ENCODE data around the gene ADGRD1. TPM values are rescaled to one million over a fixed set of nuclear protein-coding genes. Genes with fewer than 3 reads are reported as not detected.
"Not testable (repeated sequence)": the region's sequence is repeated elsewhere in the genome, so short reads cannot be mapped to it uniquely, and the experiment has no call there.

Gene ADGRD1
- total RNA-seq, 1 donor from 2014 or later, result 1.7 TPM

GRCh38 chr12:131116468-131117117 lies 162.9 kb downstream of the ADGRD1 start:
- DNase-seq (ENCODE audit: low spot score), result peak; percentile 61
- TF ChIP-seq, protein P1, sequence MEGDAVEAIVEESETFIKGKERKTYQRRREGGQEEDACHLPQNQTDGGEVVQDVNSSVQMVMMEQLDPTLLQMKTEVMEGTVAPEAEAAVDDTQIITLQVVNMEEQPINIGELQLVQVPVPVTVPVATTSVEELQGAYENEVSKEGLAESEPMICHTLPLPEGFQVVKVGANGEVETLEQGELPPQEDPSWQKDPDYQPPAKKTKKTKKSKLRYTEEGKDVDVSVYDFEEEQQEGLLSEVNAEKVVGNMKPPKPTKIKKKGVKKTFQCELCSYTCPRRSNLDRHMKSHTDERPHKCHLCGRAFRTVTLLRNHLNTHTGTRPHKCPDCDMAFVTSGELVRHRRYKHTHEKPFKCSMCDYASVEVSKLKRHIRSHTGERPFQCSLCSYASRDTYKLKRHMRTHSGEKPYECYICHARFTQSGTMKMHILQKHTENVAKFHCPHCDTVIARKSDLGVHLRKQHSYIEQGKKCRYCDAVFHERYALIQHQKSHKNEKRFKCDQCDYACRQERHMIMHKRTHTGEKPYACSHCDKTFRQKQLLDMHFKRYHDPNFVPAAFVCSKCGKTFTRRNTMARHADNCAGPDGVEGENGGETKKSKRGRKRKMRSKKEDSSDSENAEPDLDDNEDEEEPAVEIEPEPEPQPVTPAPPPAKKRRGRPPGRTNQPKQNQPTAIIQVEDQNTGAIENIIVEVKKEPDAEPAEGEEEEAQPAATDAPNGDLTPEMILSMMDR (IDR thresholded peaks at IDR 0.05; ENCODE audit: unreplicated experiment), result no peak
- Mint-ChIP-seq H3K36me3 (ENCODE audit: low read depth, unreplicated experiment) (no peaks in the 10 kb centered on the region), H3K9me3 (ENCODE audit: unreplicated experiment) (no peaks in the 10 kb centered on the region), H3K27me3 (ENCODE audit: unreplicated experiment) (peaks cover 3% of the 10 kb centered on the region), H3K27ac (ENCODE audit: unreplicated experiment) (no peak overlapping the region), H3K4me3 (ENCODE audit: unreplicated experiment) (no peak overlapping the region), H3K4me1 (ENCODE audit: unreplicated experiment) (no peaks in the 10 kb centered on the region)

GRCh38 chr12:131117438-131118245 lies 163.9 kb downstream of the ADGRD1 start:
- DNase-seq (ENCODE audit: low spot score), result no peak
- Mint-ChIP-seq H3K9me3 (ENCODE audit: unreplicated experiment) (no peaks in the 10 kb centered on the region), H3K4me1 (ENCODE audit: unreplicated experiment) (no peaks in the 10 kb centered on the region)

GRCh38 chr12:131118371-131118770 lies 164.7 kb downstream of the ADGRD1 start:
- no peak overlapping the region for H3K4me3 Mint-ChIP-seq (ENCODE audit: unreplicated experiment)
- H3K4me1 Mint-ChIP-seq (ENCODE audit: unreplicated experiment), result no peaks in the 10 kb centered on the region
- no peak overlapping the region for H3K27ac Mint-ChIP-seq (ENCODE audit: unreplicated experiment)
- peaks cover 3% of the 10 kb centered on the region for H3K27me3 Mint-ChIP-seq (ENCODE audit: unreplicated experiment)
- H3K36me3 Mint-ChIP-seq (ENCODE audit: low read depth, unreplicated experiment), result no peaks in the 10 kb centered on the region
- H3K9me3 Mint-ChIP-seq (ENCODE audit: unreplicated experiment), result no peaks in the 10 kb centered on the region
- TF ChIP-seq, protein P1 (IDR thresholded peaks at IDR 0.05; ENCODE audit: unreplicated experiment), result no peak
- DNase-seq (ENCODE audit: low spot score), result no peak

More at GRCh38 chr12:131117438-131118245, 163.9 kb downstream of the ADGRD1 start:
- Mint-ChIP-seq H3K27me3 (ENCODE audit: unreplicated experiment) (peaks cover 3% of the 10 kb centered on the region), H3K4me3 (ENCODE audit: unreplicated experiment) (no peak overlapping the region), H3K36me3 (ENCODE audit: low read depth, unreplicated experiment) (no peaks in the 10 kb centered on the region), H3K27ac (ENCODE audit: unreplicated experiment) (no peak overlapping the region)
- TF ChIP-seq, protein P1 (IDR thresholded peaks at IDR 0.05; ENCODE audit: unreplicated experiment), result no peak

DNA sequence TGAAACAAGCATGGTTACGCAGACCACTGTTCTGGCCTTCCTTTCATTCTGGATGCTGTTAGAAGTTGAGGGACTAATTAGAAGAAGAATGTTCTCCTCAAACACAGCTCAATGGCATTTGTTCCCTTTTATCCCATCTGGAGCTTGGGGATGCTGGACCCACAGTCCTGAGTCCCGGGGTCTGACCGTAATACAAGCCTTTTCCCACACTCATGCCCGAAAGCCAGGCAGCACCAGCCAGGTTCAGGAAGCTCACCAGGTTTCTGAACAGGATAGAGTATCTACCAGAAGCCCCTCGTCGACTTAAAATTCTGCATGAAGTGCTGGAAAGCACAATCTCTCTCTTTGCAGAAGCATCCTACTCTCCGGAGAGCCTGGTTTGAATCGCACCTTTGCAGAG lies 165.6 kb downstream of the ADGRD1 start:
- H3K36me3 Mint-ChIP-seq (ENCODE audit: low read depth, unreplicated experiment); DNase-seq (ENCODE audit: low spot score); H3K4me1 Mint-ChIP-seq (ENCODE audit: unreplicated experiment); H3K27me3 Mint-ChIP-seq (ENCODE audit: unreplicated experiment); H3K4me3 Mint-ChIP-seq (ENCODE audit: unreplicated experiment); H3K27ac Mint-ChIP-seq (ENCODE audit: unreplicated experiment); H3K9me3 Mint-ChIP-seq (ENCODE audit: unreplicated experiment): not testable (repeated sequence)

GRCh38 chr12:131119936-131120335 lies 166.2 kb downstream of the ADGRD1 start:
- no peak for DNase-seq (ENCODE audit: low spot score)
- Mint-ChIP-seq H3K27me3 (ENCODE audit: unreplicated experiment) (peaks cover 5% of the 10 kb centered on the region), H3K9me3 (ENCODE audit: unreplicated experiment) (no peaks in the 10 kb centered on the region), H3K27ac (ENCODE audit: unreplicated experiment) (no peak overlapping the region), H3K4me3 (ENCODE audit: unreplicated experiment) (no peak overlapping the region), H3K4me1 (ENCODE audit: unreplicated experiment) (no peaks in the 10 kb centered on the region), H3K36me3 (ENCODE audit: low read depth, unreplicated experiment) (no peaks in the 10 kb centered on the region)
- TF ChIP-seq, protein P1 (IDR thresholded peaks at IDR 0.05; ENCODE audit: unreplicated experiment), result no peak

Data from endothelial cell (in vitro differentiated cells).